Mesendoderm (in vitro differentiated cells): ENCODE data around the gene S1PR1.

ENCODE experiments used
- DNase-seq: peaks from one replicate; pipeline ENCODE4 v3.0.0; 2013
- H2AK5ac ChIP-seq: 2 replicates; pipeline ENCODE4 v1.6.1; 2013; ENCODE audit warnings: low read length, inconsistent platforms
- H2BK120ac ChIP-seq: 2 replicates; pipeline ENCODE4 v1.6.1; 2013; ENCODE audit warnings: low read depth, mild to moderate bottlenecking, low read length, moderate library complexity, mixed read lengths
- H2BK15ac ChIP-seq: replicated peaks from 2 replicates; pipeline ENCODE4 v1.6.1; 2013; ENCODE audit warnings: low read depth, mild to moderate bottlenecking, moderate library complexity
- H2BK5ac ChIP-seq: 2 replicates; pipeline ENCODE4 v1.6.1; 2013; ENCODE audit warnings: low read length, inconsistent platforms
- H3K18ac ChIP-seq: 2 replicates; pipeline ENCODE4 v1.6.1; 2013; ENCODE audit warnings: mild to moderate bottlenecking, low read length, mixed read lengths
- H3K23ac ChIP-seq: one replicate; pipeline ENCODE4 v1.6.1; 2013; ENCODE audit warnings: low read length
- H3K27ac ChIP-seq: 2 replicates; pipeline ENCODE4 v1.5.1; 2013; ENCODE audit warnings: low read depth, mild to moderate bottlenecking, inconsistent platforms, low read length, moderate library complexity
- H3K27me3 ChIP-seq: 2 replicates; pipeline ENCODE4 v1.6.1; 2013; ENCODE audit warnings: low read length, control low read depth, mild to moderate bottlenecking, inconsistent platforms; ENCODE audit not compliant: insufficient read depth, poor library complexity
- H3K36me3 ChIP-seq: 2 replicates; pipeline ENCODE4 v1.6.1; 2013; ENCODE audit warnings: low read length, inconsistent platforms; ENCODE audit not compliant: control insufficient read depth, insufficient read depth
- H3K4ac ChIP-seq: one replicate; pipeline ENCODE4 v1.6.1; 2013; ENCODE audit warnings: low read depth, mild to moderate bottlenecking, low read length, moderate library complexity
- H3K4me1 ChIP-seq: 2 replicates; pipeline ENCODE4 v1.6.1; 2013; ENCODE audit warnings: low read depth, low read length, inconsistent platforms; ENCODE audit not compliant: control insufficient read depth
- H3K4me2 ChIP-seq: 2 replicates; pipeline ENCODE4 v1.6.1; 2013; ENCODE audit warnings: low read length
- H3K4me3 ChIP-seq: 2 replicates; pipeline ENCODE4 v1.5.1; 2013; ENCODE audit warnings: mild to moderate bottlenecking, low read length
- H3K56ac ChIP-seq: one replicate; pipeline ENCODE4 v1.6.1; 2013; ENCODE audit warnings: low read length
- H3K79me1 ChIP-seq: 2 replicates; pipeline ENCODE4 v1.6.1; 2013; ENCODE audit warnings: low read length, inconsistent platforms
- H3K79me2 ChIP-seq: 2 replicates; pipeline ENCODE4 v1.6.1; 2013; ENCODE audit warnings: mild to moderate bottlenecking, low read length; ENCODE audit not compliant: control insufficient read depth, insufficient read depth
- H3K9ac ChIP-seq: 2 replicates; pipeline ENCODE4 v1.6.1; 2013; ENCODE audit warnings: low read length, inconsistent platforms
- H4K5ac ChIP-seq: one replicate; pipeline ENCODE4 v1.6.1; 2013; ENCODE audit warnings: low read length
- H4K8ac ChIP-seq: one replicate; pipeline ENCODE4 v1.6.1; 2013; ENCODE audit warnings: low read depth, mild to moderate bottlenecking, control low read depth, low read length, moderate library complexity
- WGBS: extraction: QIAGEN DNeasy Blood & Tissue Kit; methylation state at CpG from one replicate; pipeline ENCODE4 v1.1.7; 2013; ENCODE audit warnings: low lambda C conversion rate, missing lambda C conversion rate; ENCODE audit not compliant: insufficient coverage; ENCODE audit errors: extremely low coverage; 5-methylcytosine and 5-hydroxymethylcytosine counted together

Gene S1PR1

DNA sequence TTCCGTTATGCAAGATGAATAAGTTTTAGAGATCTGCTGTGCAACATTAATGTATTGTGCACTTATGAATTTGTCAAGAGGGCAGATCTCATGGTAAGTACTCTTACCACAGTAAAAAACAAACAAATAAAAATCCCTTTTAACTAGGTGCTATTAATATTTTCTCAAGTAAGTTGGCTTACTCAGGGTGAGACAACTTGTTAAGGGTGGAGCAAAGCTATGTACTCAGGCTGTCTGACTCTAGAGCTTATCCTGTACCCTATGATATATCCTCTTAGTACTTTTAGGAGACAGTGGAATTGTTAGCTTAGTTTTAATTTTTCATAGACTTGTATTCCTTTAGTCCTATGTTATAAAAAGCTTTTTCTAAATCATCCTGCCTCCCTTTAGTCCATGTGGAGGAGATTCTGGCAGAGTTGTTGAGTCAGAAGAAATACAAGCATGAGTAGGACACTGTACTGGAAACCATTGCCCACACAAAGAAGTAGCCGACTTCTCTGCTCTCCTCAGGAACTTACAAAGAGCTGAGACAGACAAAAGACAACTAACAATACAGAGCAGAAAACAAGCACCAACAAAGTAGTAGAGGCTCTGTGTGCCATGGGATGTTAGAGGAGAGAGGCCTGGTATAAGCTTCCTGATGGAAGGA is 49.2 kb downstream of the S1PR1 start:
- Histone ChIP-seq H4K8ac (no peak overlapping the region), H3K79me2 (no peaks in the 10 kb centered on the region), H3K27ac (no peak overlapping the region), H3K4me2 (no peak overlapping the region), H2BK120ac (no peak overlapping the region), H3K18ac (no peak overlapping the region), H3K23ac (no peak overlapping the region), H3K4me3 (no peak overlapping the region), H3K56ac (no peak overlapping the region), H3K4me1 (no peaks in the 10 kb centered on the region), H3K36me3 (no peaks in the 10 kb centered on the region), H3K9ac (no peak overlapping the region), H3K79me1 (no peaks in the 10 kb centered on the region), H4K5ac (no peak overlapping the region), H3K27me3 (no peaks in the 10 kb centered on the region), H2AK5ac (no peak overlapping the region), H2BK5ac (no peak overlapping the region), H3K4ac (no peak overlapping the region), H2BK15ac (no peak overlapping the region)
- no CpG with 5 or more reads among the region's 2 CpGs for WGBS
- no peak for DNase-seq

DNA sequence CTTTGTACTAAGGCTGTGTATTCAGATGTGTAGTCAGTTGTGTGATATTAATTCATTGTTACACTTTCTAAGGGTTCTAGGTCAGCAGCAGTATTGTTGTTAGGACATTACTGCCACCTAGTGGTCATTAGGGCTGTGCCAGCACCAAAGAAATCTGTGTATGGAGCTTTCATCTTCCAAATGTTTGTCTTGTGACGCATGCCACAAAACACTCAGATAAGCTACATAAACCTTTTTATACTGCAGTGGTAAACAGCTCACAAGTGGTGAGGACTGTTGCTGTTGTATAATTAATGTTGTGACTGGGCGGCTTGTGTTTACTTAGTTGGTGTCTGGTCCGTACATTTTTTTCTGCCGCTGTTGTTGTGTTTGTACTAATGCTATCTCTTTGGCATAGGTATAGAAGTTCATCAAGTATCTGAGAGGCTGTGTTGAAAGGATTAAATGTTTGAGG is 51.7 kb downstream of the S1PR1 start:
- WGBS, result no CpG with 5 or more reads among the region's 4 CpGs

DNA sequence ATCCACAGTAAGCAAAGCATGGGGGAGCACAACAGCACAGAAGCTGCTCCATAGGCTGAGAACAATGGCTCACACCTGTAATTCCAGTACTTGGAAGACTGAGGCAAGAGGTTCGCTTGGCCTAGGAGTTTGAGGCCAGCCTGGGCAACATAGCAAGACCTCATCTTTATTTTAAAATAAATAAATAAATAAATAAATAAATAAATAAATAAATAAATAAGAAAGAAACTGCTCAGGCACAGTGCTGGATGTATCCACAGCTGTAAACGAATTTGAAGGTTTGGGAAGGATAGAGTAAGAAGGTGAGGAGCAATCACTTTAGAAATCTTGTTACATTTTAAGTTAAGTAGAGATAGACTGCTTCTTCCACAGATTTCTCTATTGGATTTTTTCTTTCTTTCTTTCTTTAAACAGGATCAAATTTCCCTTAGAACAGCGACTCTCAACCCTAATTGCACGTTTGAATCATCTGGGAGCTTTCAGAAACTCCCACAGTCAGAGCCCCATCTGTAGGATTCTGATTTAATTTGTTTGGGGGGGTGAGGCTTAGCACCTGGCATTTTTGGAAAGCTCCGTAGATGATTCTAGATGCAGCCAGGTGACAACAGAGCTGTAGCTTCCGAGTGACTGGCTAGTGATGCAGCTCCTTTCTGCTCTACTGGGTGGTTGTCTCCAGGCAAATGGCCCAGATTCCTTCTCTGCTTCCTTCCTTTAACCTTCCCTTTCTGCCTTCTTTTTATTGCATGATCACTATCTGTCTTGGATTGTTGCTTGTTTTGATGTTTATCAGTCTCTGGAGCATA is 53.5 kb downstream of the S1PR1 start:
- Histone ChIP-seq H3K79me2 (no peaks in the 10 kb centered on the region), H3K9ac (no peak overlapping the region), H3K4me3 (no peak overlapping the region), H2BK15ac (no peak overlapping the region), H3K4ac (no peak overlapping the region), H3K18ac (peak overlapping the region; percentile 75), H3K79me1 (no peaks in the 10 kb centered on the region), H2BK120ac (no peak overlapping the region), H4K5ac (no peak overlapping the region), H3K27ac (no peak overlapping the region), H2BK5ac (no peak overlapping the region), H3K36me3 (no peaks in the 10 kb centered on the region), H3K23ac (no peak overlapping the region), H3K56ac (no peak overlapping the region), H2AK5ac (no peak overlapping the region), H3K4me2 (no peak overlapping the region), H4K8ac (no peak overlapping the region), H3K27me3 (no peaks in the 10 kb centered on the region), H3K4me1 (no peaks in the 10 kb centered on the region)
- DNase-seq, result peak; percentile 42
- no CpG with 5 or more reads among the region's 6 CpGs for WGBS

More for the DNA sequence above, 51.7 kb downstream of the S1PR1 start:
- H3K4me1 ChIP-seq, result no peaks in the 10 kb centered on the region
- H3K9ac ChIP-seq, result no peak overlapping the region
- H3K4me3 ChIP-seq, result no peak overlapping the region
- H3K18ac ChIP-seq, result no peak overlapping the region
- no peaks in the 10 kb centered on the region for H3K79me1 ChIP-seq
- H3K4me2 ChIP-seq, result no peak overlapping the region
- no peak overlapping the region for H4K8ac ChIP-seq
- H2BK120ac ChIP-seq, result no peak overlapping the region
- H3K27ac ChIP-seq, result no peak overlapping the region
- H2AK5ac ChIP-seq, result no peak overlapping the region
- no peaks in the 10 kb centered on the region for H3K79me2 ChIP-seq
- no peaks in the 10 kb centered on the region for H3K36me3 ChIP-seq
- H3K23ac ChIP-seq, result no peak overlapping the region
- DNase-seq, result peak; percentile 61
- no peak overlapping the region for H4K5ac ChIP-seq
- no peak overlapping the region for H3K56ac ChIP-seq
- H2BK15ac ChIP-seq, result no peak overlapping the region
- no peak overlapping the region for H2BK5ac ChIP-seq
- no peaks in the 10 kb centered on the region for H3K27me3 ChIP-seq
- H3K4ac ChIP-seq, result no peak overlapping the region
